Measurements from ENCODE around the gene AQP5. TPM values are rescaled to one million over a fixed set of nuclear protein-coding genes. Genes with fewer than 3 reads are reported as not detected.

AQP5 gene
- polyA plus RNA-seq, 3 donors, result not detected

DNA sequence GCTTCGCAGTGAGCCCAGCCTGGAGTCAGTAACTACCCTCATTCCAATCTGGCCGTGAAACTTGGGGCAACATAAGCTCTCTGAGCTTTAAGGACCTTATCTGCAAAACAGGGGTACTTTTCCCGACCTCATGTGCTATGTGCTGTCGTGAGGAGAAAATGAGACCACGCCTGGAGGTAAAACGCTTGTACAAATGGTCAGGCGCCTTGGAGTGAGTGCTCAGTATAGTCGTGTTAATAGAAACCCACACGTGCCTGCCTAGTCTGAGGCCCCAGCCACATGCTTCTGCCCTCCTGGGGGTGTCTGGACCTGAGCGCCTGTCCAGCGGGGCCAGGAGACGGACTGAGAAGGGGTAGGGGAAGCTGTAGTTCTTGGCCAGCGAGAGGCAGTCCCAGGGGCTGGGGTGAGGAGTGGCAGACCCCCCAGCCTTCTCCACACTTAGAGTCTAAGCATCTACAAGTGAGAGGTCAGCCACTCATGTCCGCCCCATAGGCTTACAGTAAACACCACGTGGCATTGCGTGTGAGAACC, 4.9 kb downstream of the AQP5 start:
- Histone ChIP-seq H3K27me3 (ENCODE audit: control insufficient read depth in 2 of 2, insufficient read depth in 2 of 2, low read length in 2 of 2) (peaks cover 9 to 76% of the 10 kb centered on the region in 2 donors), H3K9ac (ENCODE audit: insufficient read depth, low read length, poor library complexity, severe bottlenecking) (no peak overlapping the region)

More for the DNA sequence above, 4.9 kb downstream of the AQP5 start:
- TF ChIP-seq CTCF (IDR thresholded peaks at IDR 0.05), result no peak
- WGBS (ENCODE audit: insufficient coverage), result 25% methylated on average over 9 of the region's 16 CpGs
- peak overlapping the region in 1 of 7 donors; percentile 8 for H3K27ac Mint-ChIP-seq
- Histone ChIP-seq H4K20me1 (ENCODE audit: insufficient read depth, low read length) (no peaks in the 10 kb centered on the region), H3K4me3 (replicated peaks in 1 of 3; ENCODE audit: low read depth in 2 of 3, low read length in 3 of 3) (no peak overlapping the region), H3K4me2 (replicated peaks; ENCODE audit: extremely low read depth, low read length, poor library complexity, severe bottlenecking) (no peak overlapping the region), H3K4me1 (ENCODE audit: control insufficient read depth in 1 of 2, insufficient read depth in 2 of 2, low read length in 2 of 2) (peaks cover 19 to 26% of the 10 kb centered on the region in 2 donors), H3K9me3 (replicated peaks in 1 of 2; ENCODE audit: control insufficient read depth in 1 of 2, insufficient read depth in 1 of 2, low read length in 2 of 2) (no peaks in the 10 kb centered on the region), H3K79me2 (ENCODE audit: insufficient read depth, low read length) (no peaks in the 10 kb centered on the region), H2AFZ (ENCODE audit: insufficient read depth, low read depth, low read length, poor library complexity, severe bottlenecking) (no peak overlapping the region), H3K27ac (ENCODE audit: low read depth in 1 of 2, low read length in 2 of 2) (no peak overlapping the region), H3K36me3 (replicated peaks in 1 of 2; ENCODE audit: control insufficient read depth in 1 of 2, insufficient read depth in 2 of 2, low read length in 2 of 2) (no peaks in the 10 kb centered on the region)
- peaks cover 0 to 5% (median 2%) of the 10 kb centered on the region in 7 donors for H3K9me3 Mint-ChIP-seq
- H3K36me3 Mint-ChIP-seq, result no peaks in the 10 kb centered on the region
- intact Hi-C loops (cut with micrococcal nuclease), result loop anchor here (1.0 to 10.0 kb wide), 5 partner anchors 90 to 210 kb away; partner anchors contain the start of gene ASIC1 (in 2 of the 2)
- H3K4me1 Mint-ChIP-seq, result peaks cover 12% of the 10 kb centered on the region
- H3K4me3 Mint-ChIP-seq, result peak overlapping the region; percentile 2 to 21
- peaks cover 51 to 60% (median 52%) of the 10 kb centered on the region in 3 donors for H3K27me3 Mint-ChIP-seq (ENCODE audit: low read depth in 3 of 3)
- no peak for DNase-seq

All from CD14-positive monocyte (primary cell).